ENCODE results near the gene A3GALT2.

The A3GALT2 gene

GRCh38 chr1:33288976-33289857, 31.7 kb downstream of the A3GALT2 start:
- no peak for DNase-seq

- DNase-seq: no peak
Observed at GRCh38 chr1:33287317-33287716, 33.6 kb downstream of the A3GALT2 start.

GRCh38 chr1:33286451-33287185, 34.3 kb downstream of the A3GALT2 start:
- DNase-seq: no peak

- no peak for DNase-seq
Observed at GRCh38 chr1:33284049-33284448, 36.8 kb downstream of the A3GALT2 start.

- no peak for DNase-seq
Observed at GRCh38 chr1:33282791-33283190, 38.1 kb downstream of the A3GALT2 start.

- no peak for DNase-seq
Observed at GRCh38 chr1:33281554-33282303, 39.2 kb downstream of the A3GALT2 start.

GRCh38 chr1:33280091-33280661, 40.7 kb downstream of the A3GALT2 start:
- no peak for DNase-seq

GRCh38 chr1:33277488-33278084, 43.3 kb downstream of the A3GALT2 start:
- no peak for DNase-seq

- no peak for DNase-seq
Observed at GRCh38 chr1:33276573-33277298, 44.2 kb downstream of the A3GALT2 start.

- DNase-seq: no peak
Observed at GRCh38 chr1:33275706-33276572, 45.0 kb downstream of the A3GALT2 start.

GRCh38 chr1:33275195-33275594, 45.7 kb downstream of the A3GALT2 start:
- no peak for DNase-seq

- no peak for DNase-seq
Observed at GRCh38 chr1:33274446-33274845, 46.5 kb downstream of the A3GALT2 start.

GRCh38 chr1:33273961-33274371, 46.9 kb downstream of the A3GALT2 start:
- DNase-seq: no peak

GRCh38 chr1:33273406-33273805, 47.5 kb downstream of the A3GALT2 start:
- no peak for DNase-seq

GRCh38 chr1:33272930-33273329, 48.0 kb downstream of the A3GALT2 start:
- DNase-seq: no peak

GRCh38 chr1:33272509-33272908, 48.4 kb downstream of the A3GALT2 start:
- DNase-seq: no peak

GRCh38 chr1:33271666-33272505, 49.0 kb downstream of the A3GALT2 start:
- no peak for DNase-seq

- no peak for DNase-seq
Observed at GRCh38 chr1:33270808-33271465, 50.0 kb downstream of the A3GALT2 start.

- DNase-seq: no peak
Observed at GRCh38 chr1:33270379-33270778, 50.5 kb downstream of the A3GALT2 start.

All from right forelimb (tissue), 1 donor.